ENCODE measurements around the gene LCAT.

LCAT gene
- total RNA-seq = 1.7 to 2.8 (median 2.7) reads per million in 3 donors

GRCh38 chr16:67943619-67944504 lies at the start of gene LCAT:
TSS of gene LCAT (minus strand) at chr16:67944120. CDS start at chr16:67944101, 19 bp downstream.
- Histone ChIP-seq H3K36me3 (ENCODE audit: control insufficient read depth, insufficient read depth, low read length) (peaks cover 22% of the 10 kb centered on the region), H3K27ac (ENCODE audit: insufficient read depth, low read length, poor library complexity, severe bottlenecking) (no peak within 1 kb of the TSS), H3K4me1 (ENCODE audit: control insufficient read depth, insufficient read depth, low read length, poor library complexity, severe bottlenecking) (peaks cover 18% of the 10 kb centered on the region), H3K4me3 (ENCODE audit: insufficient read depth, low read depth, low read length, poor library complexity, severe bottlenecking) (no peak within 1 kb of the TSS), H3K27me3 (replicated peaks; ENCODE audit: control insufficient read depth, insufficient read depth, low read length, poor library complexity, severe bottlenecking) (no peaks in the 10 kb centered on the region), H3K9me3 (ENCODE audit: control insufficient read depth, low read length) (no peaks in the 10 kb centered on the region)
- no peak for DNase-seq

- DNase-seq = peak; percentile 66 to 75 (median 72)
- Histone ChIP-seq H3K27me3 (replicated peaks; ENCODE audit: control insufficient read depth, insufficient read depth, low read length, poor library complexity, severe bottlenecking) (no peaks in the 10 kb centered on the region), H3K4me1 (ENCODE audit: control insufficient read depth, insufficient read depth, low read length, poor library complexity, severe bottlenecking) (peaks cover 22% of the 10 kb centered on the region), H3K4me3 (ENCODE audit: insufficient read depth, low read depth, low read length, poor library complexity, severe bottlenecking) (peak overlapping the region; percentile 48), H3K27ac (ENCODE audit: insufficient read depth, low read length, poor library complexity, severe bottlenecking) (peak overlapping the region; percentile 76), H3K36me3 (ENCODE audit: control insufficient read depth, insufficient read depth, low read length) (peaks cover 6% of the 10 kb centered on the region), H3K9me3 (ENCODE audit: control insufficient read depth, low read length) (no peaks in the 10 kb centered on the region)
Measured at GRCh38 chr16:67993207-67994039, 49.5 kb upstream of the LCAT start.

GRCh38 chr16:67992661-67993206 lies 48.8 kb upstream of the LCAT start:
- DNase-seq = no peak
- peak overlapping the region; percentile 76 for H3K27ac ChIP-seq (ENCODE audit: insufficient read depth, low read length, poor library complexity, severe bottlenecking)

GRCh38 chr16:67990018-67990386 lies 46.1 kb upstream of the LCAT start:
- H3K4me1 ChIP-seq (ENCODE audit: control insufficient read depth, insufficient read depth, low read length, poor library complexity, severe bottlenecking) = peaks cover 14% of the 10 kb centered on the region
- no peak for DNase-seq
- no peak overlapping the region for H3K27ac ChIP-seq (ENCODE audit: insufficient read depth, low read length, poor library complexity, severe bottlenecking)
- no peaks in the 10 kb centered on the region for H3K9me3 ChIP-seq (ENCODE audit: control insufficient read depth, low read length)
- H3K27me3 ChIP-seq (replicated peaks; ENCODE audit: control insufficient read depth, insufficient read depth, low read length, poor library complexity, severe bottlenecking) = no peaks in the 10 kb centered on the region
- no peak overlapping the region for H3K4me3 ChIP-seq (ENCODE audit: insufficient read depth, low read depth, low read length, poor library complexity, severe bottlenecking)
- H3K36me3 ChIP-seq (ENCODE audit: control insufficient read depth, insufficient read depth, low read length) = peaks cover 6% of the 10 kb centered on the region

More at GRCh38 chr16:67992661-67993206, 48.8 kb upstream of the LCAT start:
- H3K36me3 ChIP-seq (ENCODE audit: control insufficient read depth, insufficient read depth, low read length) = peaks cover 6% of the 10 kb centered on the region
- peaks cover 19% of the 10 kb centered on the region for H3K4me1 ChIP-seq (ENCODE audit: control insufficient read depth, insufficient read depth, low read length, poor library complexity, severe bottlenecking)
- H3K9me3 ChIP-seq (ENCODE audit: control insufficient read depth, low read length) = no peaks in the 10 kb centered on the region
- H3K27me3 ChIP-seq (replicated peaks; ENCODE audit: control insufficient read depth, insufficient read depth, low read length, poor library complexity, severe bottlenecking) = no peaks in the 10 kb centered on the region
- H3K4me3 ChIP-seq (ENCODE audit: insufficient read depth, low read depth, low read length, poor library complexity, severe bottlenecking) = peak overlapping the region; percentile 48

GRCh38 chr16:67989322-67990017 lies 45.5 kb upstream of the LCAT start:
- Histone ChIP-seq H3K27ac (ENCODE audit: insufficient read depth, low read length, poor library complexity, severe bottlenecking) (no peak overlapping the region), H3K9me3 (ENCODE audit: control insufficient read depth, low read length) (no peaks in the 10 kb centered on the region), H3K4me1 (ENCODE audit: control insufficient read depth, insufficient read depth, low read length, poor library complexity, severe bottlenecking) (peaks cover 20% of the 10 kb centered on the region), H3K27me3 (replicated peaks; ENCODE audit: control insufficient read depth, insufficient read depth, low read length, poor library complexity, severe bottlenecking) (no peaks in the 10 kb centered on the region), H3K4me3 (ENCODE audit: insufficient read depth, low read depth, low read length, poor library complexity, severe bottlenecking) (no peak overlapping the region), H3K36me3 (ENCODE audit: control insufficient read depth, insufficient read depth, low read length) (peaks cover 6% of the 10 kb centered on the region)
- DNase-seq = no peak

- H3K27me3 ChIP-seq (replicated peaks; ENCODE audit: control insufficient read depth, insufficient read depth, low read length, poor library complexity, severe bottlenecking) = no peaks in the 10 kb centered on the region
Measured at GRCh38 chr16:67988675-67989074, 44.8 kb upstream of the LCAT start.

GRCh38 chr16:67987460-67988160 lies 43.7 kb upstream of the LCAT start:
- H3K4me1 ChIP-seq (ENCODE audit: control insufficient read depth, insufficient read depth, low read length, poor library complexity, severe bottlenecking) = peaks cover 18% of the 10 kb centered on the region
- H3K4me3 ChIP-seq (ENCODE audit: insufficient read depth, low read depth, low read length, poor library complexity, severe bottlenecking) = no peak overlapping the region
- H3K36me3 ChIP-seq (ENCODE audit: control insufficient read depth, insufficient read depth, low read length) = peaks cover 6% of the 10 kb centered on the region
- no peaks in the 10 kb centered on the region for H3K9me3 ChIP-seq (ENCODE audit: control insufficient read depth, low read length)
- H3K27me3 ChIP-seq (replicated peaks; ENCODE audit: control insufficient read depth, insufficient read depth, low read length, poor library complexity, severe bottlenecking) = no peaks in the 10 kb centered on the region
- peak overlapping the region; percentile 20 for H3K27ac ChIP-seq (ENCODE audit: insufficient read depth, low read length, poor library complexity, severe bottlenecking)
- DNase-seq = no peak

More at GRCh38 chr16:67988675-67989074, 44.8 kb upstream of the LCAT start:
- no peak for DNase-seq
- Histone ChIP-seq H3K27ac (ENCODE audit: insufficient read depth, low read length, poor library complexity, severe bottlenecking) (no peak overlapping the region), H3K9me3 (ENCODE audit: control insufficient read depth, low read length) (no peaks in the 10 kb centered on the region), H3K4me1 (ENCODE audit: control insufficient read depth, insufficient read depth, low read length, poor library complexity, severe bottlenecking) (peaks cover 24% of the 10 kb centered on the region), H3K4me3 (ENCODE audit: insufficient read depth, low read depth, low read length, poor library complexity, severe bottlenecking) (no peak overlapping the region), H3K36me3 (ENCODE audit: control insufficient read depth, insufficient read depth, low read length) (peaks cover 6% of the 10 kb centered on the region)

GRCh38 chr16:67986949-67987348 lies 43.0 kb upstream of the LCAT start:
- Histone ChIP-seq H3K36me3 (ENCODE audit: control insufficient read depth, insufficient read depth, low read length) (peaks cover 5% of the 10 kb centered on the region), H3K27me3 (replicated peaks; ENCODE audit: control insufficient read depth, insufficient read depth, low read length, poor library complexity, severe bottlenecking) (no peaks in the 10 kb centered on the region), H3K9me3 (ENCODE audit: control insufficient read depth, low read length) (no peaks in the 10 kb centered on the region), H3K27ac (ENCODE audit: insufficient read depth, low read length, poor library complexity, severe bottlenecking) (no peak overlapping the region), H3K4me1 (ENCODE audit: control insufficient read depth, insufficient read depth, low read length, poor library complexity, severe bottlenecking) (peaks cover 18% of the 10 kb centered on the region), H3K4me3 (ENCODE audit: insufficient read depth, low read depth, low read length, poor library complexity, severe bottlenecking) (no peak overlapping the region)
- DNase-seq = no peak
